H1 (cell line): ENCODE results near the gene RASGRP1. TPM values are rescaled to one million over a fixed set of nuclear protein-coding genes. Genes with fewer than 3 reads are reported as not detected.

Source experiments
- CTCF ChIA-PET: fragments of 300-600 bp; sonication (Branson Sonifier 250); formaldehyde crosslinking; loops from one replicate; lab custom pipeline; 2021; ENCODE audit not compliant: partially characterized antibody; lab: Charles Lee
- POLR2A ChIA-PET: fragments of 300-600 bp; sonication (Branson Sonifier 250); formaldehyde crosslinking; loops from one replicate; lab custom pipeline; 2021; ENCODE audit warnings: inconsistent platforms; ENCODE audit not compliant: partially characterized antibody; lab: Charles Lee
- DNase-seq, 2 experiments: peaks; one replicate each; pipeline versions ENCODE4 v3.0.0 to v3.0.0-alpha.2; 2010 to 2022; ENCODE audit warnings: low spot score in 2 of 2, low read depth in 1 of 2, mixed read lengths in 1 of 2
- FAIRE-seq: peaks from 2 replicates; lab custom pipeline; 2011; peaks lifted over from hg19 to GRCh38; lab: Jason Lieb, UNC
- H2AFZ ChIP-seq: 2 replicates; pipeline ENCODE4 v1.8.1; 2012; ENCODE audit warnings: low read length, inconsistent platforms
- H2AK5ac ChIP-seq: 2 replicates; pipeline ENCODE4 v1.6.1; 2013; ENCODE audit warnings: low read depth, low read length
- H2BK120ac ChIP-seq: replicated peaks from 2 replicates; pipeline ENCODE3; 2013; ENCODE audit warnings: low read depth, low read length, inconsistent platforms
- H2BK12ac ChIP-seq: 2 replicates; pipeline ENCODE4 v1.6.1; 2013; ENCODE audit warnings: low read depth, low read length
- H2BK15ac ChIP-seq: 2 replicates; pipeline ENCODE4 v1.6.1; 2013; ENCODE audit warnings: low read length
- H2BK20ac ChIP-seq: 2 replicates; pipeline ENCODE4 v1.6.1; 2013; ENCODE audit warnings: low read length
- H2BK5ac ChIP-seq: 2 replicates; pipeline ENCODE4 v1.6.1; 2013; ENCODE audit warnings: low read depth, low read length
- H3K14ac ChIP-seq: 2 replicates; pipeline ENCODE4 v1.6.1; 2013; ENCODE audit warnings: inconsistent platforms; ENCODE audit not compliant: insufficient read length
- H3K18ac ChIP-seq: 2 replicates; pipeline ENCODE4 v1.6.1; 2013; ENCODE audit warnings: low read length; ENCODE audit errors: extremely low read depth
- H3K23ac ChIP-seq: 2 replicates; pipeline ENCODE4 v1.6.1; 2013; ENCODE audit warnings: inconsistent platforms; ENCODE audit not compliant: insufficient read length
- H3K23me2 ChIP-seq: 2 replicates; pipeline ENCODE4 v1.6.1; 2013; ENCODE audit warnings: low read depth, low read length
- H3K27ac ChIP-seq: 2 replicates; pipeline ENCODE4 v1.6.1; 2011; ENCODE audit warnings: low read depth, low read length, inconsistent platforms
- H3K27me3 ChIP-seq, 4 experiments: replicated peaks in 1 of 4; 1 replicate in 1 of 4; 2 replicates in 3 of 4; pipeline versions ENCODE4 v1.6.1 to v1.8.1; 2011 to 2013; ENCODE audit warnings: low read length in 3 of 4, mild to moderate bottlenecking in 3 of 4, inconsistent platforms in 2 of 4, mixed read lengths in 2 of 4, moderate library complexity in 1 of 4; ENCODE audit not compliant: control insufficient read depth in 3 of 4, insufficient read depth in 3 of 4; ENCODE audit errors: extremely low read depth in 1 of 4
- H3K36me3 ChIP-seq, 4 experiments: 2 replicates each; pipeline versions ENCODE4 v1.6.1 to v1.8.1; 2011 to 2013; ENCODE audit warnings: mild to moderate bottlenecking in 4 of 4, low read length in 3 of 4, moderate library complexity in 2 of 4, control low read depth in 1 of 4, inconsistent platforms in 1 of 4; ENCODE audit not compliant: insufficient read depth in 4 of 4, control insufficient read depth in 2 of 4
- H3K4ac ChIP-seq: replicated peaks from 2 replicates; pipeline ENCODE3; 2013; ENCODE audit warnings: low read length, low read depth, mixed read lengths, inconsistent platforms; ENCODE audit not compliant: insufficient read length
- H3K4me1 ChIP-seq, 4 experiments: replicated peaks in 1 of 4; 1 replicate in 1 of 4; 2 replicates in 3 of 4; pipeline versions ENCODE4 v1.6.1 to v1.8.1; 2011 to 2013; ENCODE audit warnings: low read length in 3 of 4, inconsistent platforms in 2 of 4, mixed read lengths in 1 of 4; ENCODE audit not compliant: insufficient read depth in 4 of 4, control insufficient read depth in 3 of 4
- H3K4me2 ChIP-seq, 2 experiments: 2 replicates each; pipeline versions ENCODE4 v1.6.1 to v1.8.1; 2011 to 2013; ENCODE audit warnings: low read depth in 2 of 2, low read length in 2 of 2, control low read depth in 1 of 2, inconsistent platforms in 1 of 2, mild to moderate bottlenecking in 1 of 2; ENCODE audit not compliant: insufficient read depth in 1 of 2
- H3K4me3 ChIP-seq, 4 experiments: fragments of 200-600, 300-600 bp in 1 of 4; sonication (generic), shearing (Covaris generic), sonication (Bioruptor Twin) in 1 of 4; 2 replicates each; pipeline versions ENCODE4 v1.5.1 to v1.8.1; 2011 to 2016; ENCODE audit warnings: low read length in 4 of 4, low read depth in 3 of 4, control low read depth in 2 of 4, inconsistent platforms in 2 of 4, mild to moderate bottlenecking in 2 of 4, mixed read lengths in 1 of 4, moderate library complexity in 1 of 4; ENCODE audit not compliant: insufficient read depth in 2 of 4; ENCODE audit errors: extremely low read depth in 1 of 4
- H3K56ac ChIP-seq: replicated peaks from 2 replicates; pipeline ENCODE3; 2013; ENCODE audit warnings: low read depth, mild to moderate bottlenecking, mixed read lengths, low read length, inconsistent platforms; ENCODE audit not compliant: insufficient read length
- H3K79me1 ChIP-seq: 2 replicates; pipeline ENCODE4 v1.6.1; 2013; ENCODE audit warnings: low read depth, low read length, control low read depth
- H3K79me2 ChIP-seq, 2 experiments: 2 replicates each; pipeline versions ENCODE4 v1.6.1 to v1.8.1; 2012 to 2013; ENCODE audit warnings: low read length in 2 of 2, mild to moderate bottlenecking in 2 of 2, inconsistent platforms in 1 of 2; ENCODE audit not compliant: insufficient read depth in 2 of 2, control insufficient read depth in 1 of 2
- H3K9ac ChIP-seq, 4 experiments: replicated peaks in 1 of 4; 1 replicate in 1 of 4; 2 replicates in 3 of 4; pipeline versions ENCODE4 v1.6.1 to v1.8.1; 2011 to 2013; ENCODE audit warnings: low read depth in 3 of 4, low read length in 3 of 4, control low read depth in 2 of 4, mild to moderate bottlenecking in 2 of 4, moderate library complexity in 2 of 4, inconsistent platforms in 1 of 4; ENCODE audit errors: extremely low read depth in 1 of 4
- H3K9me3 ChIP-seq, 2 experiments: 2 replicates each; pipeline versions ENCODE4 v1.6.1 to v1.8.1; 2012 to 2013; ENCODE audit warnings: mild to moderate bottlenecking in 2 of 2, moderate library complexity in 2 of 2, control low read depth in 1 of 2, inconsistent platforms in 1 of 2, low read depth in 1 of 2, low read length in 1 of 2, mixed read lengths in 1 of 2; ENCODE audit not compliant: insufficient read depth in 2 of 2
- H4K20me1 ChIP-seq, 2 experiments: replicated peaks in 1 of 2; 2 replicates each; pipeline versions ENCODE3 to v1.8.1; 2011 to 2013; ENCODE audit warnings: inconsistent platforms in 2 of 2, low read length in 2 of 2, mild to moderate bottlenecking in 1 of 2; ENCODE audit not compliant: insufficient read depth in 2 of 2, control insufficient read depth in 1 of 2
- H4K5ac ChIP-seq: 2 replicates; pipeline ENCODE4 v1.6.1; 2013; ENCODE audit warnings: low read length, low read depth, mixed read lengths, inconsistent platforms; ENCODE audit not compliant: insufficient read length
- H4K8ac ChIP-seq: 2 replicates; pipeline ENCODE4 v1.8.0; 2013; ENCODE audit warnings: mild to moderate bottlenecking, moderate library complexity, low read length, inconsistent platforms; ENCODE audit not compliant: insufficient read depth; ENCODE audit errors: extremely low read depth
- H4K91ac ChIP-seq: replicated peaks from 2 replicates; pipeline ENCODE3; 2013; ENCODE audit warnings: low read length, mixed read lengths, inconsistent platforms; ENCODE audit not compliant: insufficient read length
- CEBPB ChIP-seq: IDR thresholded peaks from 2 replicates; pipeline ENCODE4 v1.6.1; 2012; ENCODE audit warnings: low read depth, low read length
- CTBP2 ChIP-seq: IDR thresholded peaks from 2 replicates; pipeline ENCODE4 v1.7.0; 2011; ENCODE audit warnings: borderline replicate concordance, mild to moderate bottlenecking, moderate library complexity, mixed read lengths, low read length; ENCODE audit not compliant: insufficient read depth, insufficient read length
- GTF2F1 ChIP-seq: IDR thresholded peaks from 2 replicates; pipeline ENCODE4 v1.6.1; 2012; ENCODE audit warnings: low read depth, low read length, improper control_type of control experiment, borderline replicate concordance
- HDAC2 ChIP-seq, 2 experiments: fragments of 300-600 bp in 1 of 2; sonication (generic) in 1 of 2; IDR thresholded peaks; 2 replicates each; pipeline ENCODE4 v1.6.1; 2011 to 2012; ENCODE audit warnings: low read depth in 2 of 2, low read length in 2 of 2, mild to moderate bottlenecking in 2 of 2, moderate library complexity in 2 of 2, borderline replicate concordance in 1 of 2, inconsistent platforms in 1 of 2
- NANOG ChIP-seq: IDR thresholded peaks from 2 replicates; pipeline ENCODE4 v1.6.1; 2011; ENCODE audit warnings: low read length, low read depth, mild to moderate bottlenecking, inconsistent platforms; ENCODE audit not compliant: insufficient read depth, poor library complexity, severe bottlenecking
- SIX5 ChIP-seq: IDR thresholded peaks from 2 replicates; pipeline ENCODE4 v1.6.1; 2011; ENCODE audit warnings: mild to moderate bottlenecking, low read depth, low read length
- WGBS, 2 experiments: shearing (Covaris generic) in 1 of 2; methylation state at CpG; one replicate each; pipeline versions ENCODE4 v1.1.6 to v1.1.7; 2013 to 2015; ENCODE audit warnings: low lambda C conversion rate in 2 of 2, mixed read lengths in 2 of 2, inconsistent platforms in 1 of 2, low coverage in 1 of 2, missing lambda C conversion rate in 1 of 2; ENCODE audit not compliant: insufficient replicate concordance in 2 of 2, insufficient coverage in 1 of 2, insufficient read length in 1 of 2; ENCODE audit errors: extremely low coverage in 1 of 2, missing lambda C conversion rate in 1 of 2; 5-methylcytosine and 5-hydroxymethylcytosine counted together
- polyA plus RNA-seq, 7 experiments: library from polyadenylated mRNA; depleted of rRNA in 3 of 7; stranded (reverse) in 5 of 7; unstranded in 2 of 7; fragments of >200 nt in 5 of 7; fragments of 200-250 nt in 2 of 7; gene quantifications; 1 replicate in 5 of 7; 2 replicates in 1 of 7; 4 replicates in 1 of 7; pipeline versions ENCODE4 v1.2.1 to v1.2.3, GENCODE V29; 2011 to 2013; ENCODE audit warnings: missing spikeins in 2 of 7, mixed read lengths in 2 of 7
- total RNA-seq: library from RNA; stranded (reverse); fragmentation: NEBNext Ultra II Directional; extraction: Animal tissue kit (Norgen Biotek cat#: 25700); gene quantifications from 2 replicates; pipeline ENCODE4 v1.2.1, GENCODE V29; 2021

RASGRP1 gene
- total and polyA plus RNA-seq, 2 of the 8 experiments (the other 6 are each of a cell fraction or from before 2014, with no cell fraction given): 1.1 to 2.1 TPM

DNA sequence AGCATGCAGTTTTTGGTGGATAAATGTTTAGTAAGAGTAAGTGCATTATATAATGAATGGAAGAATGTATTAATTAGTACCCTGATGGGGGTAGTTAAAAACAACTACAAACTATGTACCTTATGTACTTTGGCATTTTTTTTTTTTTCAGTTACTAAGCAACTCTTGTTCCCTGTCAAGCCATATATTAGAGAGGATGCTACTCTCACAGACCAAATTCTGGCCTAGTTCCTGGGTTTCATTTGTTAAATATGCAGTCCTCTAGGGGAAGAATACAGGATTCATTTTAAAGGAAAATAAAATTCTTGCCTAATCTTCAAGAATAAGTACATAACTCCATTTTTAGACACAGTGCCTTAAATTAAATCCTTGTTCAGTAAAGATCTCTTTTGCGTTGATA, 93.8 kb downstream of the RASGRP1 start:
- H2BK5ac ChIP-seq: no peak overlapping the region
- no peak overlapping the region for H4K8ac ChIP-seq
- ChIA-PET POLR2A (no interaction called here), CTCF (no interaction called here)
- DNase-seq: no peak
- H3K23ac ChIP-seq: no peak overlapping the region
- no peaks in the 10 kb centered on the region for H3K27me3 ChIP-seq
- no peak overlapping the region for H3K56ac ChIP-seq
- no peaks in the 10 kb centered on the region for H3K23me2 ChIP-seq
- H3K4ac ChIP-seq: no peak overlapping the region
- H2BK12ac ChIP-seq: no peak overlapping the region
- WGBS, 2 experiments: 88% methylated on average over 1 of the region's 1 CpG; no CpG with 5 or more reads in 1 of the 2 experiments
- H3K36me3 ChIP-seq: peaks cover 3 to 28% (median 17%) of the 10 kb centered on the region in 4 experiments; a peak in 7 of 8 replicates
- H3K18ac ChIP-seq: no peak overlapping the region
- H2BK20ac ChIP-seq: no peak overlapping the region
- no peaks in the 10 kb centered on the region for H3K79me1 ChIP-seq
- TF ChIP-seq GTF2F1: no peak
- TF ChIP-seq NANOG: no peak
- TF ChIP-seq CEBPB: no peak
- no peak for TF ChIP-seq HDAC2 (IDR thresholded peaks at IDR 0.05; ENCODE audit: borderline replicate concordance in 1 of 2, low read depth in 2 of 2, low read length in 2 of 2)
- 0 out of 2 replicates have a peak, but pooled peaks have one; percentile 3 for TF ChIP-seq SIX5
- TF ChIP-seq CTBP2: no peak
- no peak overlapping the region for H2BK15ac ChIP-seq
- H4K20me1 ChIP-seq: peaks cover 0 to 2% of the 10 kb centered on the region in 2 experiments
- no peak overlapping the region for H4K5ac ChIP-seq
- H3K9me3 ChIP-seq: no peaks in the 10 kb centered on the region
- H3K27ac ChIP-seq: no peak overlapping the region
- H3K4me2 ChIP-seq: no peak overlapping the region
- no peak overlapping the region for H3K14ac ChIP-seq
- H3K4me1 ChIP-seq: no peaks in the 10 kb centered on the region
- H4K91ac ChIP-seq: no peak overlapping the region
- H3K79me2 ChIP-seq: no peaks in the 10 kb centered on the region
- H3K4me3 ChIP-seq: no peak overlapping the region
- H2AFZ ChIP-seq: no peak overlapping the region
- no peak overlapping the region for H2BK120ac ChIP-seq
- no peak overlapping the region for H2AK5ac ChIP-seq
- no peak overlapping the region for H3K9ac ChIP-seq
- FAIRE-seq: no peak
